Amygdala (tissue), 56 donors: Measurements from ENCODE around the gene ARHGEF25.

Experiments used
- DNase-seq, 56 donors: peaks; one replicate each; lab custom pipeline; 2025; lab: John Stamatoyannopoulos, UW

The ARHGEF25 gene

DNA sequence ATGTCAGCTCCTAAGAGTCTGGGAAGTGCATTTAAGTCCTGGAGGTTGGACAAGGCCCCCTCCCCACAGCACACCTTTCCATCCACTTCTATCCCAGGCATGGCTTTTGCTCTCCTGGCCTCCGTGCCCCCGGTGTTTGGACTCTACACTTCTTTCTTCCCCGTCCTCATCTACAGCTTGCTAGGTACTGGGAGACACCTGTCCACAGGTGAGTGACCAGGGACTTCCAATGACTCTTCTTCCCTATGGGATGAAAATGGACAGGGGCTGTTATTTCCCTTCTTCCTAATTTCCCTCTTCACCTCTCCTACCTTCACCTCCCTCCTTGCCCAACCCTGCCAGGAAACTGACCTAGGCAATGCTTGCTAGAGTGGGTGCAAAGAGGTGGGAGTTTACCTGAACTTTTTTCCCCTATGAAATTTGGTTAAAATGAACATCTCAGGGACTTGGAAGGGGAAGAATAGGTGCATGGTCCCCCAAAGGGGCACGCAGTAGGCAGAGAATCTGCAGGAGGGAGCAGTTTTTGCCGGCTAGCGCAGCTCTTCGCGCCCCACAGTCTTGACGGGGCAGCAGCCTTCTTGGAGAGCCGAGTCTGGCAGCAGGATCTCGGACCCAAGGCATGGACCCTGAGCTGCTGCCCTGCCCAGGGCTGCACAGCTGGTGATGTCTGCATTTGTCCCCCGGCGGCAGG is 9.2 kb downstream of the ARHGEF25 start:
- DNase-seq = no peak

DNA sequence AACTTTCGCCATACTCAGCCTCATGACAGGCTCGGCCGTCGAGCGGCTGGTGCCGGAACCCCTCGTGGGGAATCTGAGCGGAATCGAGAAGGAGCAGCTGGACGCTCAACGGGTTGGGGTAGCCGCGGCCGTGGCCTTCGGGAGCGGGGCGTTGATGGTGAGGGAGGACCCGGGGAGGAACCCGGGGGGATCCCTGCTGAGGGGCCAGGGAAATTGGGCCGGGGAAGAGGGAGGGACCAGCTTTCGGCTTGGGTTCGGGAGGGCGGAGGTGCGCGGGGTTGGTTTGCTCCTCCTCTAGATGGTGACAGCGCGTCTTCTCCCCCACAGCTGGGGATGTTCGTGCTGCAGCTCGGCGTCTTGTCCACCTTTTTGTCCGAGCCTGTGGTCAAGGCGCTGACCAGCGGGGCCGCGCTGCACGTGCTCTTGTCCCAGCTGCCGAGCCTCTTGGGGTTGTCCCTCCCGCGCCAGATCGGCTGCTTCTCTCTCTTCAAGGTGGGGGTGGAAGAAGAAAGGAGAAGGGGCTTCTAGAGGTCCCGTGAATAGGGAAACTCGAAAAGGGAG is 9.8 kb downstream of the ARHGEF25 start:
- no peak for DNase-seq

DNA sequence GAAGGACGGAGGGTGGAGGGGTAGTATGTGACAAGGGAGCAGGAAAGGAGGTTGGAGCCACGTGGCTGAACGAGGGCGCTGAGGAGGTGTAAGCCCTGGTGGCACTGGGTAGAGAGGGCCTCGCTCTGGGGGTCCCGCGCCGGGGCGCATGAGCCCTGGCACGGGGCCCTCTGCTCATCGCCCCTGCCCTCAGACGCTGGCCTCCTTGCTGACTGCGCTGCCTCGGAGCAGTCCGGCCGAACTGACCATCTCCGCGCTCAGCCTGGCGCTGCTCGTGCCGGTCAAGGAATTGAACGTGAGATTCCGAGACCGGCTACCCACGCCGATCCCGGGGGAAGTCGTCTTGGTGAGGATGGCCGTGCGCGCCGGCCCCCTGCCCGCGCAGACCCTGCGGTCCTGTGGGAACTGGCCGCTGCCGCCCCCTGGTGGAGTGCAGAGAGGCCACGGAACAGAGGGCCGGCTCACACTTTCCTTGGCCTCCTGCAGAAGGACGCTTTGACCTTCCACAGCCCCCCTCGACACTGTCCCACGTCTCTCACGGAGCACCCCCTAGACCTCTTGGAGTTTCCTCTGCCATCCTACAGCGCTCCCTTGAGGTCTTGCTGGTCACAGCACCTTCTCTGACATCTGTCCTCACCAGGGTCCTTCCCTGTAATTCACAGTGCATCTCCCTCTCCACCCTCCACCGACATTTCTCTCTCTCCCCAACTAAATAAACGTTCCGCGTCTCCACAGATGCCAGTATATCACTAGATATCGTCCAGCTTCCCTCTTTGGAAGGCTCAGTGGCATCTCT is 10.5 kb downstream of the ARHGEF25 start:
- DNase-seq = peak in 24 of 56 donors; percentile 15 to 69 (median 37)

DNA sequence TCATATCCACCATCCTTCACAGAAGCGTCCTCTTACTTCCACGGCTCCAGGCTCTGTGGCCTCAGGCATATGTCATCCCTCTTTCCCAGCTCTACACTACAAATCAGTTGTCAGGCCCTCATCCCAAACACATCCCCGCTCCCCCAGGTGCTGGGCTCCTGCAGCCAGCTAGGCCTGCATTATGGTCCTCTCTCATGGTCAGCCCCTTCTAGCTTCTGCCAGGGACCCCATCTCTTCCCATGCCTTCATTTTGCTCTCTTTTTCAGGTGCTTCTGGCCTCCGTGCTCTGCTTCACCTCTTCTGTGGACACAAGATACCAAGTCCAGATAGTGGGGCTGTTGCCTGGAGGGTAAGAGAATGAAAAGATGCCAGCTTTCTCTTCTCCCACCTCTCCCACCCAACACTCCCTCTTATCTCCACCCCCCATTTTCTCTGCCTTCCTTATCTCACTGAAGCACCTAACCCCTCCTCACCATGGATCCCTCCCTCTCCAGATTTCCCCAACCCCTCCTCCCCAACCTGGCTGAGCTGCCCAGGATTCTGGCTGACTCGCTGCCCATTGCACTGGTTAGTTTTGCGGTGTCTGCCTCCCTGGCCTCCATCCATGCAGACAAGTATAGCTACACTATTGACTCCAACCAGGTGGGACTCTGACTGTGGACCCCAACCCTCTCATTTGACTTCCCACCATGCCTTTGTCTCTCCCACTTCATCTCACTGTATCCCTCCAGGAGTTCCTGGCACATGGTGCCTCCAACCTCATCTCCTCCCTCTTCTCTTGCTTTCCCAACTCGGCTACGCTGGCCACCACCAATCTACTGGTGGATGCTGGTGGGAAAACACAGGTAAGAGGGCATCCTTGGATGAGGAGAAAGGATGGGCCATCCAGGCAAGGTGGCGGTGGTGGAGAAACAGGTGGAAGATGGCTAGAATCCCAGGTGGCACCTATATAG is 11.3 kb downstream of the ARHGEF25 start:
- DNase-seq = no peak

- no peak for DNase-seq
These were observed 12.2 kb downstream of the ARHGEF25 start for GRCh38 chr12:57623385-57623784.

DNA sequence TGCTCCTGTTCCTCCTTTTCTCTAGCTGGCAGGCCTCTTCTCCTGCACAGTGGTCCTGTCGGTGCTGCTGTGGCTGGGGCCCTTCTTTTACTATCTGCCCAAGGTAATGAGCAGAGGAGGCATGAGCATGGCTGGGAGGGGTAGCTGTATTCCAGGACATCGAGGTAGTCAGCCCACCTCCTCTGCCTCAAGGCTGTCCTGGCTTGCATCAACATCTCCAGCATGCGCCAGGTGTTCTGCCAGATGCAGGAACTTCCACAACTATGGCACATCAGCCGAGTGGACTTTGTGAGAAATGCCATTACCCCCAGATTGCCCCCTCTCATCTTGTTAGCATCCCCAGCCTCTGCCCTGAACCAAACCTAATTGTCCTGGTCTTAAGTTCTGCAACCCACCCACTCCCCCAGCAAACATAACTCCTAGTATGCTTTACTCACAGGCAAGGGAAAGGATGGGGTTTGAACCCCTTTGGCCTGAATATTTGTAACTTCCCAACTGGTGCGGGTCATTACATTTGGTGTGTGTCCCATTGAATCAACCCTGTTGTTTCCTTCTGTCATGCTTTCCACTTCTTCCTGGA is 12.7 kb downstream of the ARHGEF25 start:
- DNase-seq = no peak

- DNase-seq = no peak
These were observed 13.4 kb downstream of the ARHGEF25 start for GRCh38 chr12:57624441-57625220.

GRCh38 chr12:57625261-57626032 is 14.2 kb downstream of the ARHGEF25 start:
- no peak for DNase-seq

GRCh38 chr12:57626111-57626920 is 15.1 kb downstream of the ARHGEF25 start:
- DNase-seq = no peak

DNA sequence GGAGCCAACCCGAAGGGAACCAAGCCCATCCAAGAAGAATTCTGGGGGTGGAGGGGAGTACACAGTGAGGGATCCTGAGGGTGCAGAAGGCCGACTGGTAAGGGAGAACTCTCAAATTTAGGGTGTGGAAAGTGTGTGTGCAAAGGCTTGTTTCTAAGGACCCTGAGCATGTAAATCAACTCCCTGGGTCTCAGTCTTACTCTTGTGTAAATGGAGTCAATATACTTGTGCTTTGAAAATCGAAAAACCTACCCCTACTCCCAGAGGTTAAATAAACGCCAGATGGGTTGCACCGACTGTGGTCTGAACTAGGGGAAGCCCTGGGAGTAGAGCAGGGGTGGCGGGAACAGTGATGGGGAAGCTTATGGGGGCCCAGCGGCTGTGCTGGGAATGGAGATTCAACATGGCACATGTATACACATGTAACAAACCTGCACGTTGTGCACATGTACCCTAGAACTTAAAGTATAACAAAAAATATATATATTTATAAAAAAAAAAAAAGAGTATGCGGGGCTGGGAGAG is 15.7 kb downstream of the ARHGEF25 start:
- no peak for DNase-seq

- no peak for DNase-seq
These were observed 16.5 kb downstream of the ARHGEF25 start for GRCh38 chr12:57627501-57628279.

- no peak for DNase-seq
These were observed 17.3 kb downstream of the ARHGEF25 start for GRCh38 chr12:57628280-57629191.

GRCh38 chr12:57629897-57630471 is 18.7 kb downstream of the ARHGEF25 start:
- DNase-seq = peak in 35 of 56 donors; percentile 25 to 80 (median 53)

DNA sequence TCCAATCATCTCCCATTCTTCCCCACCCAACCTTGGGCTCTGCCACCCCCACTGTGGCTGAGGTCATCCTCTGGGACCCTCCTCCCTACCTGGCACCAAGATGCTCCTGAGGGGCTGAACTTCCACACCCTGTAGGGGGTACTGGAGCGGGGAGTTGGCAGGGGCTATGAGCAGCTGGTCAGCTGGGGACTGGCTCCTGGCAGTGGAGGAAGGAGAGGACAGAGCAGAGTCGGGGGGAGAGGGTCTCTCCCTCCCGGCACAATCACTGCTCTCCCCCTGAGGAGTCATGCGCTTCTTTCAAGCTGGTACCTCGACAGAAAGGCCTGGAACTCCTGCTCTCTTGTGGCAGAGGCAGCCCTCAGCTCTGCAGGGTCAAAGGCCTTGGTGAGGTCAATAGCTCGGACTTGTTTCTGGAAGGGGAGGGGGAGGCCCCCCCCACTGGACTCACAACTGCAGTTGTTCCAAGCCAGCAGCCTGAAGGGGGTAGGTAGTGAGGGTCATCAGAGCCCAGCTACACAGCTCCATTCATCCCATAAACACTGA is 19.7 kb downstream of the ARHGEF25 start:
- no peak for DNase-seq

GRCh38 chr12:57631566-57632072 is 20.4 kb downstream of the ARHGEF25 start:
- DNase-seq = no peak
